ENCODE measurements around the gene NUPR1.

- TF ChIP-seq ELF4 (IDR thresholded peaks at IDR 0.05) (no peak), PKNOX1 (IDR thresholded peaks at IDR 0.05) (no peak), FOXM1 (IDR thresholded peaks at IDR 0.05; ENCODE audit: borderline replicate concordance) (no peak), ZNF384 (IDR thresholded peaks at IDR 0.05) (no peak), SP1 (IDR thresholded peaks at IDR 0.05) (no peak), FOXK2 (IDR thresholded peaks at IDR 0.05) (no peak), LEF1 (IDR thresholded peaks at IDR 0.05; ENCODE audit: borderline replicate concordance) (no peak), NFRKB (IDR thresholded peaks at IDR 0.05) (no peak), FOXA1 (IDR thresholded peaks at IDR 0.05) (no peak), L3MBTL2 (conservative IDR thresholded peaks at IDR 0.05) (no peak)
Measured at GRCh38 chr16:28548306-28548802, 9.6 kb upstream of the NUPR1 start.
